ENCODE measurements around the gene SLC27A1.
A peak's percentile ranks its signal among the peaks of the same experiment; 100 is the strongest.
"Not testable (repeated sequence)": the region's sequence is repeated elsewhere in the genome, so short reads cannot be mapped to it uniquely, and the experiment has no call there.

Gene SLC27A1

DNA sequence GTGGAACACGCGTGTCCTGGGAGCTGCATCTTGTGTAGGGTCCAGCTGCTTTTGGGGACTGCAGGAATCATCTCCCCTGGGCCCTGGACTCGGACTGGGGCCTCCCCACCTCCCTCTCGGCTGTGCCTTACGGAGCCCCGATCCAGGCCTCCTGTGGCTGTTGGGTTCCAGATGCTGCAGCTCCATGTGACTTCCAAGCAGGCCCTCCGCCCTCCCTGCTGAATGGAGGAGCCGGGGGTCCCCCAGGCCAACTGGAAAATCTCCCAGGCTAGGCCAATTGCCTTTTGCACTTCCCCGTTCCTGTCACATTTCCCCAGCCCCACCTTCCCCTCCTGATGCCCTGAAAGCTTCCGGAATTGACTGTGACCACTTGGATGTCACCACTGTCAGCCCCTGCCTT, 34.9 kb downstream of the SLC27A1 start:
- in situ Hi-C loops (cut with MboI; ENCODE audit: low pct_unique_long_range_greater_than_20kb, low sequenced_read_pairs, unreplicated experiment) = no loop called here
- TF ChIP-seq, protein P1, sequence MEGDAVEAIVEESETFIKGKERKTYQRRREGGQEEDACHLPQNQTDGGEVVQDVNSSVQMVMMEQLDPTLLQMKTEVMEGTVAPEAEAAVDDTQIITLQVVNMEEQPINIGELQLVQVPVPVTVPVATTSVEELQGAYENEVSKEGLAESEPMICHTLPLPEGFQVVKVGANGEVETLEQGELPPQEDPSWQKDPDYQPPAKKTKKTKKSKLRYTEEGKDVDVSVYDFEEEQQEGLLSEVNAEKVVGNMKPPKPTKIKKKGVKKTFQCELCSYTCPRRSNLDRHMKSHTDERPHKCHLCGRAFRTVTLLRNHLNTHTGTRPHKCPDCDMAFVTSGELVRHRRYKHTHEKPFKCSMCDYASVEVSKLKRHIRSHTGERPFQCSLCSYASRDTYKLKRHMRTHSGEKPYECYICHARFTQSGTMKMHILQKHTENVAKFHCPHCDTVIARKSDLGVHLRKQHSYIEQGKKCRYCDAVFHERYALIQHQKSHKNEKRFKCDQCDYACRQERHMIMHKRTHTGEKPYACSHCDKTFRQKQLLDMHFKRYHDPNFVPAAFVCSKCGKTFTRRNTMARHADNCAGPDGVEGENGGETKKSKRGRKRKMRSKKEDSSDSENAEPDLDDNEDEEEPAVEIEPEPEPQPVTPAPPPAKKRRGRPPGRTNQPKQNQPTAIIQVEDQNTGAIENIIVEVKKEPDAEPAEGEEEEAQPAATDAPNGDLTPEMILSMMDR (IDR thresholded peaks at IDR 0.05; ENCODE audit: extremely low read depth, insufficient read depth, missing control alignments) = no peak
- DNase-seq (ENCODE audit: low spot score) = no peak

DNA sequence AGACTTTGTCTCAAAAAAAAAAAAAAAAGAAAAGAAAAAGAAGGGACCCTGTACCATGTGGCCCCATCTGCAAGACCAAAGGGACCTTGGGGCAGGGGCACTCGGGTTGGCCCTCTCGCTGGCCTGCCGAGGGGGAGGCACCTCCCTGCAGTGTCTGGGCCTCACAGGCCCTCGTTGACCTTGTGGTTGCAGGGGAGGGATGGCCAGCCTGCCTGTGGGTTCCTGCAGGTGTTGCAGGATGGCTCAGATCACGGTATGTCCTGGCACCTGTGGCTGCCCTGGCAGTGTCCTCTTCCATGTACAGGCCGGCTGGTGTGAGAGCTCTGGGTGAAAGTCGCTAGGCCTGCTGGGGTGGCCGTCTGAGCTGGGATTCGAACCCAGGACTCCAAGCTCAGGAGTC, 36.4 kb downstream of the SLC27A1 start:
- no peak for DNase-seq (ENCODE audit: low spot score)
- TF ChIP-seq, protein P1 (IDR thresholded peaks at IDR 0.05; ENCODE audit: extremely low read depth, insufficient read depth, missing control alignments) = no peak
- in situ Hi-C loops (cut with MboI; ENCODE audit: low pct_unique_long_range_greater_than_20kb, low sequenced_read_pairs, unreplicated experiment) = no loop called here

GRCh38 chr19:17508558-17508933, 38.2 kb downstream of the SLC27A1 start:
- in situ Hi-C loops (cut with MboI; ENCODE audit: low pct_unique_long_range_greater_than_20kb, low sequenced_read_pairs, unreplicated experiment); DNase-seq (ENCODE audit: low spot score): not testable (repeated sequence)

- DNase-seq (ENCODE audit: low spot score) = no peak
- in situ Hi-C loops (cut with MboI; ENCODE audit: low pct_unique_long_range_greater_than_20kb, low sequenced_read_pairs, unreplicated experiment) = no loop called here
- TF ChIP-seq, protein P1 (IDR thresholded peaks at IDR 0.05; ENCODE audit: extremely low read depth, insufficient read depth, missing control alignments) = no peak
Measured at GRCh38 chr19:17510220-17510993, 40.1 kb downstream of the SLC27A1 start.

GRCh38 chr19:17511724-17512573, 41.6 kb downstream of the SLC27A1 start:
- TF ChIP-seq, protein P1 (IDR thresholded peaks at IDR 0.05; ENCODE audit: extremely low read depth, insufficient read depth, missing control alignments) = peak; percentile 53
- in situ Hi-C loops (cut with MboI; ENCODE audit: low pct_unique_long_range_greater_than_20kb, low sequenced_read_pairs, unreplicated experiment) = no loop called here
- peak; percentile 89 for DNase-seq (ENCODE audit: low spot score)

DNA sequence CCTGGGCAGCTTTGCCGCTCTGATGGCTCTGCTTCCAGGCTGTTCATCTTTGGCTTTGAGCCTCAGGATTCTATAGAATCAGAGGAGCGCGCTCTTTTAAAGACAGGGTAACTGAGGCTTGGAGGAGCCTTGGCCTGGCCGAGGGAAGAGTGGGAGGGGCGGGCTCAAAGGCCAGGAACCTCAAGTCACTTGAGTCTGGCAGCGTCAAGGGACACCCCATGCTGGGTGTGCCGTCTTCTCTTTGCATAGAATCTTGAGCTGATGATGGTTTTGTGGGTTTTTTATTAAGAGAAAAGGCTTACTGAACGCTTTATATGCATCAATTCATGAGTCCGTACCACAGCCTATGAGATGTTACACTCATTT, 42.2 kb downstream of the SLC27A1 start:
- TF ChIP-seq, protein P1 (IDR thresholded peaks at IDR 0.05; ENCODE audit: extremely low read depth, insufficient read depth, missing control alignments) = no peak
- in situ Hi-C loops (cut with MboI; ENCODE audit: low pct_unique_long_range_greater_than_20kb, low sequenced_read_pairs, unreplicated experiment) = no loop called here

More for the DNA sequence above, 42.2 kb downstream of the SLC27A1 start:
- DNase-seq (ENCODE audit: low spot score) = no peak

Data from GM13977 (cell line).